NCI-H1694 (cell line): ENCODE results near the gene IL31RA.
"Not testable (repeated sequence)": the region's sequence is repeated elsewhere in the genome, so short reads cannot be mapped to it uniquely, and the experiment has no call there.

ENCODE experiments used
- DNase-seq: peaks from one replicate; lab custom pipeline; 2025; lab: John Stamatoyannopoulos, UW

IL31RA gene

DNA sequence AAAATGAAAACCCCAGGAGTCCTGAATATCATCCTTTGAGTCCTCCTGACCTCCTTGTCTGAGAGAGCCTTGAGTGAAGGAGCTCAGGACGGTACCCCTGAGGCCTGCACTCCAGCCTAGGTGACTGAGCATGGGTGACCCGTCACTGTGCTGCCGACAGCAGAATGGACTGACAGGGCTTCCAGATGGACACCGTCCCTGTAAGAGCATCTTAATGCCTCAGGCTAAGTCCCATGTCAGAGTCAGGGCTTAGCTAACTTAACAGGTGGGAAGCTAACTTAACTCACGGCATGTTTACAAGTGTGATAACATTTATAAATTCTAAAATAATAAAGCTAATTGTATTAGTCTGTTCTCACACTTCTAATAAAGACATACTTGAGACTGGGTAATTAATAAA, 75.3 kb downstream of the IL31RA start:
- no peak for DNase-seq

DNA sequence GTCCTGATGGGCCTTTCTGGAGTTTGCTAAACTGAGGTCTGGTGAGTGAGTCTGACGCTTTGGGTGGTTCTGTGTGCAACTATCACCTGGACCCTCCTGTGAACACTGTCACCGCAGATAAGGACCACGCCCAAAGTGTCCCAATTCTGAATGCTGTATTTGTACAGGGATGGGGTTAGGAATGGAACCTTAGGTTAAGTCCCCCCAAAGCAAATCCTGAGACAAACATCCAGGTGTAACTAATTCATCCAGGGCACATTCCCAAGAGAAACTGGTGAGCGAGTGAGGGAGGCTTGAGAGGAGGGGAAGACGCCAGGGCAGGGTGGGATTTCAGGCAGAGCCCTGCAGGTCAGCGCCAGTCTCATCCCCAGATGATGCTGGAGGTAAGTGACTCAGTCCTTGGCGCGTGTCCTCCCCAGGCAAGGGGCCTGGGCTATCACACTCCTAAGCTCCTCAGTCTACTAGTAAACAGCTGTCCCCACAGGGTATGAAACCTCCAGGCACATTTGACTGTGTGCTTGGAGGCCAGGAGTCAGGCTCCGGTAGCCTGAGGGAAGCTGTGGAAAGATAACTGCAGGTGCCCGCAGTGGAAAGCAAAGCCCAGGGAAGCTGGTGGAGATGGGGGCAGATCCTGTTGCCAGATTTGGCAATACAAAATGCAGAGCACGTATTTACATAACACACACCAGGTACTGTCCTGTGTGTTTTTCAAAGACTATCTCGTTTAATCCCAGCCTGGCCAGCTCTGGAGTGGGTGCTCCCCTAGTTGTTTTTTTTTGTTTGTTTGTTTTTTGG, 76.9 kb downstream of the IL31RA start:
- DNase-seq = no peak

DNA sequence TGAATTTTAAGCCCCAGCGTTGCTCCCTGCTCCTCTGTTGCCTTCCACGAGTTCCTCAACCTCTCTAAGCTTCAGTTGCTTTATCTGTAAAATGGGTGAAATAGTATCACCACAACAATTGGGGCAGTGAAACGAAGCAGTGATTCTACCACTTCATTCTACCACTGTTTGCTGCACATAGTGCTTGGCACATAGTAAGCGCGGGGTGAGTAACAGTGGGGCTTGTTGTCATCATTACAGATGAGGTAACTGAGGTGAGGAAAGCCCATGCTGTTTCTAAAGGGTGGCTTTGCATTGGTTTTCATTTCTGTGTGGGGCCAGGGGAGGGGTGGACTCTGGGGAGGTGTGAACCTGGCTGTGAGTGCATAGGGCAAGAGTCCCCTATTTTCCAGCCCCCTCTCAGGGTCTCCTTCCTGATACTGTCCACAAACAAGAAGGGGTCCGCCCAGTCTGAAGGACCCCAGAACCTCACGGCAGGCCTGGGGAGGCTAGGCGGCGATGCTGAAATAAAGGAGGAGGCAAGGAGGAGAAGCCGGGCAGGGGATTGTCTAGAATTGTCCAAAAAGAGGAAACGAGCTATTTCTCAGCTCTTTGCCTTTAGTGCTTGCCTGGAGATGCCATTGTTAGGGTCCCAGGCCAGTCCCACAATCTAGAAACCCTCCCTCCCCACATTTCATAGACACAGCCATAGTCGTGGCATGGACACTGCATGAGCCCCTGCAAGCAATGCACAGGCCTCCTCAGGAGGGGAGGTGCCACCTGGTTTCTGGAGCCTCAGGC, 78.1 kb downstream of the IL31RA start:
- no peak for DNase-seq

- DNase-seq = no peak
Measured at GRCh38 chr5:55932700-55933099, 81.5 kb downstream of the IL31RA start.

DNA sequence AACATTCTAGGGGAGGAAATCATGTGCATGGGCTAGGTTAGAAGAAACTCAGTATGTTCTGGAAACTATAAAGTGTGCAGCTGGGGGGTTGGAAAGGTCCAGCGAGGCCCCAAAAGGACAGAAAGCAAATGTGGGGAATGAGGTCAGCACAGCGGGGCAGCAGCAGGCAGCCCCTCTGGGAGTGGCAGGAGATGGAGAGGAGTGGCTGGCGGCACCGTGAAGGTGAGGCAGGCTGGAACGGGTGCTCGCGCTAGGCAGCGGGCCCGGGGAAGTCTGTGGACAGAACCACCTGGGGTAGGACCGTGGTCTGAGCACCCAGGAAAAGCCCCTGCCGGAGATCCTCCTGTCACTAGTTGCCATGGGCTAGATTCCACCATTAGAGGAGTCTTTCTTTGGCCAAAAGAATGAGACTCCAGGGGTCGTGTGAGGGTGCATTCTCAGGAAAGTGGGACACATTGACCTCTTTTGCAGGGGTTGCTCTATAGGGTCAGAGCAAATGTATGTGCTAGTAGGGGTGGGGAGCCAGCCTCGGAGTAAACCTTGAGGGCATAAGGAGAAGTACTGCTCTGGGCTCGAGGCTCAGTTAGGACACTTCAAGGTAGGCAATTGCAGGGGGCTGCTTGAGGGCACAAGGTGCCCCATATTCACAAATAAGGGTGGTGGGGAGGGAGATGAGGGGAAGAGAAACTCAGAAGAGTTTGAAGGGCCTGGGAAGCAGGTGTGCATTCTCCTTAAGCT, 82.4 kb downstream of the IL31RA start:
- no peak for DNase-seq

- DNase-seq = no peak
Measured at GRCh38 chr5:55934115-55934613, 83.0 kb downstream of the IL31RA start.

GRCh38 chr5:55934720-55935119, 83.6 kb downstream of the IL31RA start:
- DNase-seq = no peak

GRCh38 chr5:55935371-55935770, 84.2 kb downstream of the IL31RA start:
- DNase-seq = no peak

DNA sequence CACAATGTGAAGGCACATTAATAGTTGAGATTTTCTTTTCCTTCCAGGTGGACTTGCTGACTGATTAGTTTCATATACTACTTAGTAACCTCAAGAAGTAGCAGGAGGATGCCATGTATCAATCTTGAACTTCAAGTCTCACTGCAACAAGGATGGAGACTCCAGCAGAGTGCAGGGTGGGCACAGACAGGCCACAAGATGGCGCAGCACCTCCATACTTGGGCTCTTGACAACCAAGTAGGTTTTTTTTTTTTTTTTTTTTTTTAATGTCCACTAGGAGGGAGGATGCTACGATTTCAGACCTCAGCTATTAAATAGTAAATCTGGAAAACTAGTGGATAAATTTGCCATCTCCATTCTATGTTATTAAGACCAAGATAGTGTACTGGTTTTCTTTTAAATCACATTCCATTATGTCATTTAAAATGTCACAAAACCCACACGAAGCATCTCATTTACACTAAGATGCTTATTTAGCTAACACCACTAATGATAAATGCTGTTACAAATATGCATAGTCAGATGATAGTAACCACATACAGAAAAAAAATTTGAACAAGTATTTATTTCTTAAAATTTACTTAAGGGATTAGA, 85.0 kb downstream of the IL31RA start:
- peak; percentile 48 for DNase-seq

DNA sequence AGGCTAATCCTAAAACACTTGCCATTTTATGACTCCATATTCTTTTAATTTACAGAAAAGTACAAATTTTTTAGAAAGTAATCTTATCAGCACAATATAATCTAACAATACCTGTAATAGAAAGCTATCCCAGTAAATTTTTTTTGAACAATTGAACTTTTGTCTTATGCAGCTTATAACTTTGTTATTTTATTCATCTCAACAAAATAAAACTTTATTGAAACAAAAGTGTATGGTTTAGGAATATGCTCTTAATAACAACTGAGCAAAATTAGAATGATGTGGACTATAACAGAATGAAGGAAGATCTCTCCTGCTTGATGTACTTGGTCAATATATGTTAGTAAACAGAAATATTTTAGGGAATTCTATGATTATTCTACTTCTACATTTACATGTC, 86.4 kb downstream of the IL31RA start:
- DNase-seq = not testable (repeated sequence)

- not testable (repeated sequence) for DNase-seq
Measured at GRCh38 chr5:55941154-55941553, 90.0 kb downstream of the IL31RA start.

DNA sequence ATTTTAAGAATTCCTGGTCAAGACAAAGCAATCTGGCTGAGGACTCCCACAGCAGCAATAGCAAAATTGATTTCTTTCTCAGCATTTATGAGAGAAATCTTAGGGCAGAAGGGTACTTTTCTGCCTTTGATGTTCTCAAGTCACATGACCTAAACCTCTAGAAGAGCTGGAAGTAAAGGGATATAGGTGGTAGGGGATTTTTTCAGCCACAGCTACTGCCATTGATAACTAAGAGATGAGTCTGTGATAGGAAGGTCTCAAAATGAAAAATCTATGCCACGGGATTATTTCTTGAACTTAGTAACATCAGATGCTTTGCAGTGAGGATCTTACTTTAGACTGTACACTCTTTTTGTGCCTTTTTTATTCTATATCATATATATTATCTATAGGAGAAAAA, 108.1 kb downstream of the IL31RA start:
- no peak for DNase-seq

- DNase-seq = no peak
Measured at GRCh38 chr5:55960779-55961178, 109.6 kb downstream of the IL31RA start.

- DNase-seq = no peak
Measured at GRCh38 chr5:55965525-55965924, 114.4 kb downstream of the IL31RA start.

DNA sequence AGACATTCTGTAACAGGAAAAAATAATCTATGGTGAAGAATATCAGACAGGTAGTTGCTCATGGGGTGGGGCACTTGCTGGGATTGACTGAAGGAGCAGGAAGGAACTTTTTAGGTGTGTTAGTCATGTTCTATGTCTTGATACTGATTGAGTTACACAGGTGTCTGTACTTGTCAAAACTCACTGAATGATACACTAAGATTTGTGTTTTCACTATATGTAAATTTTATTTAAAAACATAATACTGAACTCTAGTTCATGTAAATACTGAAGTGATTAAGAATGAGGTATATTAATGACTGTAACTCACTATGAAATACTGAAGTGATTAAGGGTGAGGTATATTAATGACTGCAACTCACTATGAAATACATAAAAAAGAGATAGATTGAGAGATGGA, 115.1 kb downstream of the IL31RA start:
- no peak for DNase-seq

DNA sequence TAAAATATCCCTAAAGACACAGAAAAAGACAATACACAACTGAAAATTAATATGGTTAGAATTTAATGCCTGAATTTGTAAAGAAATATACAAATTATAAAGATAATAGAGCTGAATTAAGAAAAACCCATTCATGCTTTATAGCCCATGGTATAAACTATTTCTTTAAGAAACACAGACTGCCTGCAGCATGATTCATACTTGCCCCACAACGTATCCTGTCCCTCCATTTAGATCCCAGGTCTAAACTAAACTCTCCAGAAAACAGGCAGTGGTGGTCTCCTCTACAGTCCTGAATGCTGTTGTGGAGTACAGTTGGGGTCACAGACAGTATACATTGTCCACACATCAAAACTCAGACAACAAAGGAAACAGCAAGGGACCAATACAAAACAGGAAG, 118.8 kb downstream of the IL31RA start:
- DNase-seq = no peak
